H1 (cell line): Measurements from ENCODE around the gene RYR3. TPM values are rescaled to one million over a fixed set of nuclear protein-coding genes. Genes with fewer than 3 reads are reported as not detected.

Source experiments
- polyA plus RNA-seq, 7 experiments: library from polyadenylated mRNA; depleted of rRNA in 3 of 7; stranded (reverse) in 5 of 7; unstranded in 2 of 7; fragments of >200 nt in 5 of 7; fragments of 200-250 nt in 2 of 7; gene quantifications; 1 replicate in 5 of 7; 2 replicates in 1 of 7; 4 replicates in 1 of 7; pipeline versions ENCODE4 v1.2.1 to v1.2.3, GENCODE V29; 2011 to 2013; ENCODE audit warnings: missing spikeins in 2 of 7, mixed read lengths in 2 of 7
- total RNA-seq: library from RNA; stranded (reverse); fragmentation: NEBNext Ultra II Directional; extraction: Animal tissue kit (Norgen Biotek cat#: 25700); gene quantifications from 2 replicates; pipeline ENCODE4 v1.2.1, GENCODE V29; 2021
- TF ChIP-seq, protein P1 (sequence below): IDR thresholded peaks from 2 replicates; pipeline ENCODE4 v1.6.1; 2012; ENCODE audit warnings: low read length, inconsistent platforms
- TF ChIP-seq, protein P2 (sequence below): fragments of 300-600 bp; sonication (generic); IDR thresholded peaks from 2 replicates; pipeline ENCODE4 v1.7.1; 2012; ENCODE audit warnings: low read length, moderate library complexity, mild to moderate bottlenecking, inconsistent platforms; ENCODE audit not compliant: insufficient replicate concordance

Gene RYR3
- total and polyA plus RNA-seq, 2 of the 8 experiments (the other 6 are each of a cell fraction or from before 2014, with no cell fraction given): 0.33 to 3.4 TPM

- TF ChIP-seq, protein P1, sequence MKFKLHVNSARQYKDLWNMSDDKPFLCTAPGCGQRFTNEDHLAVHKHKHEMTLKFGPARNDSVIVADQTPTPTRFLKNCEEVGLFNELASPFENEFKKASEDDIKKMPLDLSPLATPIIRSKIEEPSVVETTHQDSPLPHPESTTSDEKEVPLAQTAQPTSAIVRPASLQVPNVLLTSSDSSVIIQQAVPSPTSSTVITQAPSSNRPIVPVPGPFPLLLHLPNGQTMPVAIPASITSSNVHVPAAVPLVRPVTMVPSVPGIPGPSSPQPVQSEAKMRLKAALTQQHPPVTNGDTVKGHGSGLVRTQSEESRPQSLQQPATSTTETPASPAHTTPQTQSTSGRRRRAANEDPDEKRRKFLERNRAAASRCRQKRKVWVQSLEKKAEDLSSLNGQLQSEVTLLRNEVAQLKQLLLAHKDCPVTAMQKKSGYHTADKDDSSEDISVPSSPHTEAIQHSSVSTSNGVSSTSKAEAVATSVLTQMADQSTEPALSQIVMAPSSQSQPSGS: no peak
- TF ChIP-seq, protein P2, sequence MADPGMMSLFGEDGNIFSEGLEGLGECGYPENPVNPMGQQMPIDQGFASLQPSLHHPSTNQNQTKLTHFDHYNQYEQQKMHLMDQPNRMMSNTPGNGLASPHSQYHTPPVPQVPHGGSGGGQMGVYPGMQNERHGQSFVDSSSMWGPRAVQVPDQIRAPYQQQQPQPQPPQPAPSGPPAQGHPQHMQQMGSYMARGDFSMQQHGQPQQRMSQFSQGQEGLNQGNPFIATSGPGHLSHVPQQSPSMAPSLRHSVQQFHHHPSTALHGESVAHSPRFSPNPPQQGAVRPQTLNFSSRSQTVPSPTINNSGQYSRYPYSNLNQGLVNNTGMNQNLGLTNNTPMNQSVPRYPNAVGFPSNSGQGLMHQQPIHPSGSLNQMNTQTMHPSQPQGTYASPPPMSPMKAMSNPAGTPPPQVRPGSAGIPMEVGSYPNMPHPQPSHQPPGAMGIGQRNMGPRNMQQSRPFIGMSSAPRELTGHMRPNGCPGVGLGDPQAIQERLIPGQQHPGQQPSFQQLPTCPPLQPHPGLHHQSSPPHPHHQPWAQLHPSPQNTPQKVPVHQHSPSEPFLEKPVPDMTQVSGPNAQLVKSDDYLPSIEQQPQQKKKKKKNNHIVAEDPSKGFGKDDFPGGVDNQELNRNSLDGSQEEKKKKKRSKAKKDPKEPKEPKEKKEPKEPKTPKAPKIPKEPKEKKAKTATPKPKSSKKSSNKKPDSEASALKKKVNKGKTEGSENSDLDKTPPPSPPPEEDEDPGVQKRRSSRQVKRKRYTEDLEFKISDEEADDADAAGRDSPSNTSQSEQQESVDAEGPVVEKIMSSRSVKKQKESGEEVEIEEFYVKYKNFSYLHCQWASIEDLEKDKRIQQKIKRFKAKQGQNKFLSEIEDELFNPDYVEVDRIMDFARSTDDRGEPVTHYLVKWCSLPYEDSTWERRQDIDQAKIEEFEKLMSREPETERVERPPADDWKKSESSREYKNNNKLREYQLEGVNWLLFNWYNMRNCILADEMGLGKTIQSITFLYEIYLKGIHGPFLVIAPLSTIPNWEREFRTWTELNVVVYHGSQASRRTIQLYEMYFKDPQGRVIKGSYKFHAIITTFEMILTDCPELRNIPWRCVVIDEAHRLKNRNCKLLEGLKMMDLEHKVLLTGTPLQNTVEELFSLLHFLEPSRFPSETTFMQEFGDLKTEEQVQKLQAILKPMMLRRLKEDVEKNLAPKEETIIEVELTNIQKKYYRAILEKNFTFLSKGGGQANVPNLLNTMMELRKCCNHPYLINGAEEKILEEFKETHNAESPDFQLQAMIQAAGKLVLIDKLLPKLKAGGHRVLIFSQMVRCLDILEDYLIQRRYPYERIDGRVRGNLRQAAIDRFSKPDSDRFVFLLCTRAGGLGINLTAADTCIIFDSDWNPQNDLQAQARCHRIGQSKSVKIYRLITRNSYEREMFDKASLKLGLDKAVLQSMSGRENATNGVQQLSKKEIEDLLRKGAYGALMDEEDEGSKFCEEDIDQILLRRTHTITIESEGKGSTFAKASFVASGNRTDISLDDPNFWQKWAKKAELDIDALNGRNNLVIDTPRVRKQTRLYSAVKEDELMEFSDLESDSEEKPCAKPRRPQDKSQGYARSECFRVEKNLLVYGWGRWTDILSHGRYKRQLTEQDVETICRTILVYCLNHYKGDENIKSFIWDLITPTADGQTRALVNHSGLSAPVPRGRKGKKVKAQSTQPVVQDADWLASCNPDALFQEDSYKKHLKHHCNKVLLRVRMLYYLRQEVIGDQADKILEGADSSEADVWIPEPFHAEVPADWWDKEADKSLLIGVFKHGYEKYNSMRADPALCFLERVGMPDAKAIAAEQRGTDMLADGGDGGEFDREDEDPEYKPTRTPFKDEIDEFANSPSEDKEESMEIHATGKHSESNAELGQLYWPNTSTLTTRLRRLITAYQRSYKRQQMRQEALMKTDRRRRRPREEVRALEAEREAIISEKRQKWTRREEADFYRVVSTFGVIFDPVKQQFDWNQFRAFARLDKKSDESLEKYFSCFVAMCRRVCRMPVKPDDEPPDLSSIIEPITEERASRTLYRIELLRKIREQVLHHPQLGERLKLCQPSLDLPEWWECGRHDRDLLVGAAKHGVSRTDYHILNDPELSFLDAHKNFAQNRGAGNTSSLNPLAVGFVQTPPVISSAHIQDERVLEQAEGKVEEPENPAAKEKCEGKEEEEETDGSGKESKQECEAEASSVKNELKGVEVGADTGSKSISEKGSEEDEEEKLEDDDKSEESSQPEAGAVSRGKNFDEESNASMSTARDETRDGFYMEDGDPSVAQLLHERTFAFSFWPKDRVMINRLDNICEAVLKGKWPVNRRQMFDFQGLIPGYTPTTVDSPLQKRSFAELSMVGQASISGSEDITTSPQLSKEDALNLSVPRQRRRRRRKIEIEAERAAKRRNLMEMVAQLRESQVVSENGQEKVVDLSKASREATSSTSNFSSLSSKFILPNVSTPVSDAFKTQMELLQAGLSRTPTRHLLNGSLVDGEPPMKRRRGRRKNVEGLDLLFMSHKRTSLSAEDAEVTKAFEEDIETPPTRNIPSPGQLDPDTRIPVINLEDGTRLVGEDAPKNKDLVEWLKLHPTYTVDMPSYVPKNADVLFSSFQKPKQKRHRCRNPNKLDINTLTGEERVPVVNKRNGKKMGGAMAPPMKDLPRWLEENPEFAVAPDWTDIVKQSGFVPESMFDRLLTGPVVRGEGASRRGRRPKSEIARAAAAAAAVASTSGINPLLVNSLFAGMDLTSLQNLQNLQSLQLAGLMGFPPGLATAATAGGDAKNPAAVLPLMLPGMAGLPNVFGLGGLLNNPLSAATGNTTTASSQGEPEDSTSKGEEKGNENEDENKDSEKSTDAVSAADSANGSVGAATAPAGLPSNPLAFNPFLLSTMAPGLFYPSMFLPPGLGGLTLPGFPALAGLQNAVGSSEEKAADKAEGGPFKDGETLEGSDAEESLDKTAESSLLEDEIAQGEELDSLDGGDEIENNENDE: no peak
These were observed 256.9 kb downstream of the RYR3 start (continued) for GRCh38 chr15:33567652-33568051.
